GM12874 (cell line): Measurements from ENCODE around the gene SORL1.

Experiments used
- CTCF ChIP-seq: IDR thresholded peaks from 2 replicates; pipeline ENCODE4 v1.5.1; 2011; ENCODE audit warnings: low read depth, mild to moderate bottlenecking, control low read depth, low read length, moderate library complexity; ENCODE audit not compliant: insufficient read depth

SORL1 gene

GRCh38 chr11:121473064-121473777 lies 21.1 kb downstream of the SORL1 start:
- TF ChIP-seq CTCF: no peak

DNA sequence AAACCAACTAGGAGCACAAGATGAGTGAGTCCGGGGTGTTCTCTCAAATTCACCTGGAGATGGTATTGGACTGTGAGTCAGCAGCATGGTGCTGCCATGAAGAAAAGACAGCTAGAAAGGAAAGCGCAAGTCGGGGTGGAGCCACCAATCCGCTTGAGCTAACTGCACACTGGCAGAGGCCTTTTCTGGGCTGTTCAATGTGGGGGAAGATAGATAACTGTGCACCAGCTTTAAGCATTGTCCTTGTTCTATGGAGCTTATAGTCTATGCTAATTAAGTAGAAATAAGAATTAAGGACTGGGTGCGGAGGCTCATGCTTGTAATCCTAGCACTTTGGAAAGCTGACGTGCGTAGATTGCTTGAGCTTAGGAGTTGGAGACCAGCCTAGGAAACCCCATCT lies 22.6 kb downstream of the SORL1 start:
- no peak for TF ChIP-seq CTCF

GRCh38 chr11:121476379-121477032 lies 24.4 kb downstream of the SORL1 start:
- TF ChIP-seq CTCF: no peak

DNA sequence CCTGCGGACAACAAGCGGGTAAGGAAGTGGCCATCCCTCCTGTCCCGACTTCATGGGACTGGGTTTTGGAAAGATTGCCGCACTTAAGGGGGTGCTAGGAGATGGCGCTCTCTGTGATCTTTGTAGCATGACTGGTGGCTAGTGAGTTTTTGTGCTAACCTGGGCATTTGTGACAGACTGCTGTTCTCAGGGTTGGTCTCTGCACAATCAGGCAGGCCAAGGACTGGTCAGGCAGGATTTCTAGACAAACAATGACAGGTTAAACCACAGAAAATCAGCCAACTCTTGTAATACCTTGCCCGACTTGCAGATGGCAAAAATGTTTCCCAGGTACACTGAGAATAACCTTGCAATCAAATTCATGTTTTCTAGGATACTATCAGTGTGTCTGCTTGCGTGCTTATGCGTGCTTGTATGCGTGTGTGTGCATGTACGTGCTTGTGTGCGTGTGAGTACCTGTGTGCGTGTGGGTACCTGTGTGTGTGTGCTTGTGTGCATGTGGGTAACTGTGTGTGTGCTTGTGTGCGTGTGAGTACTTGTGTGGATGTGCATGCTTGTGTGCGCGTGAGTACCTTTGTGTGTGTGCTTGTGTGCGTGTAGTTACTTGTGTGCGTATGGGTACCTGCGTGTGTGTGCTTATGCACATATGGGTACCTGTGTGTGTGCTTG lies 26.2 kb downstream of the SORL1 start:
- no peak for TF ChIP-seq CTCF

DNA sequence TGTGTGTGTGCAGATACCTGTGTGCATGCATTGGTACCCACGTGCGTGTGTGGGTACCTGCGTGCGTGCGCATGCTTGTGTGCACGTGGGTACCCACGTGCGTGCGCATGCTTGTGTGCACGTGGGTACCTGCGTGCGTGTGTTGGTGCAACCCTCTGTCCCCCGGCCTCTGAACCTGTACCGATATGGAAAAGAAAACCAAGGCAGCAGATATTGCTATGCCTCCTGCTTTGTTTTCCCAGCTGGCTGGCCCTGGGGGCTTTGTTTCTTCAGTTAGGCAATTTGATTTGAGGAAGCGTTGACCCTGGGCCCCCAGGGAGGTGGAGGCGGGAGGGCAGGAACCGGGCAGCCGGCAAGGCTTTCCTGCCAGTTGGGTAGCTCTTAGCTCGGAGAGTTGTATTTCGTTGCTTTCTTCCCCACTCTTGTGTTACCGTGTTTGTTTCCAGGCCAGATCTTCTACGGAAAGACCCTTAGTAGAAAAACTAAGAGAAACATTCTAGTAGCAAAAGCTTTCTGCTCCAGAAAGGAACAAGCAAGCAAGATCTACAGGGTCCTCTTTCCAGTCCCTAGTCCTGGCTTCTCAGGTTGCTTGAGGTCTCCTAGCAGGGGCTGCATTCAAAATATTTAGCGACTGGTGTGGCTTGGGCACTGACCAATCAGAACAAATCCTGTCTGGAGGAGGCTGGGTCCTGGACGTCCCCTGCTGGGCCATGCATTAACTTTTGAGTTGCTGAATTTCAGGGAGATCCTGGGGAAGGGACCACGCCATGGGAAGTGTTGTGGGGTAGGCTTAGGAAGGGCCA lies 27.0 kb downstream of the SORL1 start:
- no peak for TF ChIP-seq CTCF

- TF ChIP-seq CTCF: no peak
These were observed 27.7 kb downstream of the SORL1 start for GRCh38 chr11:121479698-121480238.
